Measurements from ENCODE around the gene AVPR2.
A peak's percentile ranks its signal among the peaks of the same experiment; 100 is the strongest.

The AVPR2 gene

GRCh38 chrX:153934148-153934761 lies 29.8 kb downstream of the AVPR2 start:
- no peak for DNase-seq

- DNase-seq = peak; percentile 72 to 74
These were observed 30.4 kb downstream of the AVPR2 start, which contains the start of gene NAA10 for GRCh38 chrX:153934762-153935325. Gene NAA10 (minus strand): TSS chrX:153935037. CDS start chrX:153934904, 133 bp downstream.

GRCh38 chrX:153935326-153935851 lies 30.9 kb downstream of the AVPR2 start:
- no peak for DNase-seq

GRCh38 chrX:153937056-153937455 lies 32.6 kb downstream of the AVPR2 start:
- DNase-seq = no peak

- DNase-seq = no peak
These were observed 33.8 kb downstream of the AVPR2 start for GRCh38 chrX:153938226-153938786.

GRCh38 chrX:153939573-153939972 lies 35.1 kb downstream of the AVPR2 start:
- DNase-seq = no peak

GRCh38 chrX:153941336-153942252 lies 37.1 kb downstream of the AVPR2 start:
- DNase-seq = no peak

GRCh38 chrX:153944140-153944799 lies 39.8 kb downstream of the AVPR2 start, which contains the start of gene RENBP:
Gene RENBP (minus strand): TSS chrX:153944643. CDS start chrX:153944610, 33 bp downstream.
- DNase-seq = peak in 1 of 2 donors; percentile 60

- no peak for DNase-seq
These were observed 40.3 kb downstream of the AVPR2 start for GRCh38 chrX:153944800-153945150.

- no peak for DNase-seq
These were observed 41.8 kb downstream of the AVPR2 start for GRCh38 chrX:153945956-153946943.

GRCh38 chrX:153947009-153947769 lies 42.7 kb downstream of the AVPR2 start:
- peak; percentile 82 to 86 for DNase-seq

- DNase-seq = no peak
These were observed 43.6 kb downstream of the AVPR2 start for GRCh38 chrX:153948002-153948466.

GRCh38 chrX:153948847-153949805 lies 44.7 kb downstream of the AVPR2 start:
- no peak for DNase-seq

GRCh38 chrX:153950127-153950526 lies 45.7 kb downstream of the AVPR2 start:
- no peak for DNase-seq

- no peak for DNase-seq
These were observed 47.4 kb downstream of the AVPR2 start for GRCh38 chrX:153951683-153952372.

GRCh38 chrX:153952373-153953026 lies 48.0 kb downstream of the AVPR2 start:
- DNase-seq = no peak

- DNase-seq = peak; percentile 77 to 80
These were observed 48.9 kb downstream of the AVPR2 start for GRCh38 chrX:153953342-153953830.

Measured in CD4-positive, alpha-beta T cell treated with Interleukin-1 beta for 1 hour (primary cell).